ENCODE measurements around the gene MSRB1. TPM values are rescaled to one million over a fixed set of nuclear protein-coding genes. Genes with fewer than 3 reads are reported as not detected.

MSRB1 gene
- total and polyA plus RNA-seq, 2 of the 8 experiments (the other 6 are each of a cell fraction or from before 2014, with no cell fraction given), result 28.2 to 51.4 TPM

- no peak overlapping the region for H3K14ac ChIP-seq (ENCODE audit: insufficient read length)
- no peaks in the 10 kb centered on the region for H3K9me3 ChIP-seq (ENCODE audit: insufficient read depth in 2 of 2, low read depth in 1 of 2, low read length in 1 of 2)
- H3K23me2 ChIP-seq (ENCODE audit: low read depth, low read length), result no peaks in the 10 kb centered on the region
- no peak for DNase-seq (ENCODE audit: low read depth in 1 of 2, low spot score in 2 of 2)
- no peak overlapping the region for H4K8ac ChIP-seq (ENCODE audit: extremely low read depth, insufficient read depth, low read length)
- 85% methylated on average over 16 of the region's 16 CpGs; no CpG with 5 or more reads in 1 of the 2 experiments for WGBS, 2 experiments (ENCODE audit: extremely low coverage in 1 of 2, insufficient coverage in 1 of 2, insufficient read length in 1 of 2, insufficient replicate concordance in 2 of 2, low coverage in 1 of 2, low lambda C conversion rate in 2 of 2, missing lambda C conversion rate in 1 of 2)
- H3K18ac ChIP-seq (ENCODE audit: extremely low read depth, low read length), result no peak overlapping the region
- H2AFZ ChIP-seq (ENCODE audit: low read length), result no peak overlapping the region
- H3K56ac ChIP-seq (replicated peaks; ENCODE audit: insufficient read length, low read depth, low read length), result no peak overlapping the region
- no peak overlapping the region for H3K4me3 ChIP-seq (ENCODE audit: extremely low read depth in 1 of 4, insufficient read depth in 2 of 4, low read depth in 3 of 4, low read length in 4 of 4)
- no peak overlapping the region for H2BK15ac ChIP-seq (ENCODE audit: low read length)
- no peak overlapping the region for H2BK120ac ChIP-seq (replicated peaks; ENCODE audit: low read depth, low read length)
- H2AK5ac ChIP-seq (ENCODE audit: low read depth, low read length), result no peak overlapping the region
- H3K27me3 ChIP-seq (replicated peaks in 1 of 4; ENCODE audit: control insufficient read depth in 3 of 4, extremely low read depth in 1 of 4, insufficient read depth in 3 of 4, low read length in 3 of 4), result 0 out of 7 replicates have a peak, but pooled peaks cover 0 to 3% (median 0%) of the 10 kb centered on the region in 4 experiments
- no peak for FAIRE-seq
- H4K5ac ChIP-seq (ENCODE audit: insufficient read length, low read depth, low read length), result no peak overlapping the region
- no peaks in the 10 kb centered on the region for H4K20me1 ChIP-seq (replicated peaks in 1 of 2; ENCODE audit: control insufficient read depth in 1 of 2, insufficient read depth in 2 of 2, low read length in 2 of 2)
- no peak overlapping the region for H2BK12ac ChIP-seq (ENCODE audit: low read depth, low read length)
- H3K79me1 ChIP-seq (ENCODE audit: low read depth, low read length), result no peaks in the 10 kb centered on the region
- no peak overlapping the region for H3K27ac ChIP-seq (ENCODE audit: low read depth, low read length)
- no peak overlapping the region for H4K91ac ChIP-seq (replicated peaks; ENCODE audit: insufficient read length, low read length)
- no peak overlapping the region for H3K23ac ChIP-seq (ENCODE audit: insufficient read length)
- no peaks in the 10 kb centered on the region for H3K36me3 ChIP-seq (ENCODE audit: control insufficient read depth in 2 of 4, insufficient read depth in 4 of 4, low read length in 3 of 4)
- H3K4me2 ChIP-seq (ENCODE audit: insufficient read depth in 1 of 2, low read depth in 2 of 2, low read length in 2 of 2), result no peak overlapping the region
- no peak overlapping the region for H3K4ac ChIP-seq (replicated peaks; ENCODE audit: insufficient read length, low read depth, low read length)
- CTCF ChIA-PET (ENCODE audit: partially characterized antibody), result interaction anchor here (0.7 to 1.5 kb wide), 3 partner anchors 10 to 42 kb away, joined by 3 to 6 read pairs (median 3); no protein-coding TSS in a partner anchor
- H3K9ac ChIP-seq (replicated peaks in 1 of 4; ENCODE audit: extremely low read depth in 1 of 4, low read depth in 3 of 4, low read length in 3 of 4), result no peak overlapping the region
- POLR2A ChIA-PET (ENCODE audit: partially characterized antibody), result interaction anchor here (1.2 to 1.3 kb wide), 2 partner anchors 18 to 75 kb away, joined by 3 to 4 read pairs; partner anchors contain the start of genes MEIOB and RPS2
- TF ChIP-seq PHF8 (conservative IDR thresholded peaks at IDR 0.05; ENCODE audit: low read depth, low read length), result no peak
- TF ChIP-seq TAF1 (IDR thresholded peaks at IDR 0.05; ENCODE audit: low read depth, low read length), result no peak
- no peak for TF ChIP-seq CBX5 (IDR thresholded peaks at IDR 0.05; ENCODE audit: low read depth, low read length)
- no peak for TF ChIP-seq SP2 (IDR thresholded peaks at IDR 0.05; ENCODE audit: low read length)
- no peak for TF ChIP-seq SIX5 (IDR thresholded peaks at IDR 0.05; ENCODE audit: low read depth, low read length)
- TF ChIP-seq NRF1 (IDR thresholded peaks at IDR 0.05; ENCODE audit: low read depth, low read length), result no peak
- TF ChIP-seq BRCA1 (IDR thresholded peaks at IDR 0.05; ENCODE audit: low read depth, low read length), result no peak
- TF ChIP-seq BCL11A (IDR thresholded peaks at IDR 0.05; ENCODE audit: low read depth in 2 of 2, low read length in 2 of 2), result no peak
- TF ChIP-seq RFX5 (IDR thresholded peaks at IDR 0.05; ENCODE audit: borderline replicate concordance, low read depth, low read length), result no peak
- no peak for TF ChIP-seq MAFK (IDR thresholded peaks at IDR 0.05; ENCODE audit: low read depth, low read length)
- no peak for TF ChIP-seq NANOG (IDR thresholded peaks at IDR 0.05; ENCODE audit: insufficient read depth, low read depth, low read length, poor library complexity, severe bottlenecking)
- no peak for TF ChIP-seq SP4 (IDR thresholded peaks at IDR 0.05; ENCODE audit: low read length)
- no peak overlapping the region for H2BK20ac ChIP-seq (ENCODE audit: low read length)
- no peaks in the 10 kb centered on the region for H3K79me2 ChIP-seq (ENCODE audit: control insufficient read depth in 1 of 2, insufficient read depth in 2 of 2, low read length in 2 of 2)
- no peak overlapping the region for H2BK5ac ChIP-seq (ENCODE audit: low read depth, low read length)
- H3K4me1 ChIP-seq (replicated peaks in 1 of 4; ENCODE audit: control insufficient read depth in 3 of 4, insufficient read depth in 4 of 4, low read length in 3 of 4), result no peaks in the 10 kb centered on the region
Observed at GRCh38 chr16:1890024-1890707, 52.8 kb downstream of the MSRB1 start.

Data from H1 (cell line).